Measurements from ENCODE around the gene HYLS1.

The HYLS1 gene

DNA sequence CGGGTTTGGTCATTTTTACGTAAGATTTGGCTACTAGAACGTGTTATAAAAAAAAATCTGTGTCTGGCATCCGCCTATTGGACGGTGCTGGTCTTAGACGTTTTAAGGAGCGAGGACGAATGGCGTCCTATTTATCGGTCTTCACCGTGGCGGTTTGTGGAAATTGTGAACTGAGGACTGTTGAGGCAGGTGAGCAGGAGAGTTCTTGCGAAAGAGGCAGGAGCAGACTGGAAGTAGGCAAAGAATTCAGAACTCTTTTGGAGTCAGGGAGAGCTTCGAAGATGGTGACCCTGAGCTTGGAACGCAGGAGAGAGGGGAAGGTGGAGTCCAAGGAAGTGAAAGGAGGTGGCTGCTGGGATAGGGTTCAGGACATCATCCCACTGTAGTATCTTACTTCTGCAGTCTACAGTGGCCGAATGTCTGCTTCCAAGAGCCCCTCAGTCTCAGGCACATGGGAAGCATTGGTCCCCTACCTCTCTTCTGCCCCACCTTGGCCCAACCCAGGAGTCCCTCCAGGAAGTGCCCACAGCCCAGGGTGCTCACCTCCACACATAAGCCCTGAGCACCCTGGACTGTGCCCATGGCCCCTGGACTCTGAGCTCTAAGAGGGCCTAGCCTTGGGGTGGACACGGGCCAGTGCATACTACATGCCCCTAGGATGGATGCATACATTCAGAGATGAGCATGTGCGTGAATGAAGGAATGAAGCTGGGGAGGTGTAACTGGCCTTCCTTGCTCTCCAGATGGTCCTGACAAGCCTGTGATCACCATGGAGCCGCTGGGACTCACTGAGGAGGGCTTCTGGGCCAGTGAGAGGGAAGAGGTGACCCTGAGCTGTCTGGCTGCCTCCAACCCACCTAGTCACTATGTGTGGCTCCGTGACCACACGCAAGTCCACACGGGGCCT is 62.1 kb downstream of the HYLS1 start:
- no peak for DNase-seq (ENCODE audit: low read depth in 2 of 2)

- DNase-seq (ENCODE audit: low read depth in 2 of 2), result no peak
Measured at GRCh38 chr11:125950178-125950490, 62.7 kb downstream of the HYLS1 start.
